Measurements from ENCODE around the gene UPK3BL1.
"Not testable (repeated sequence)": the region's sequence is repeated elsewhere in the genome, so short reads cannot be mapped to it uniquely, and the experiment has no call there.

Gene UPK3BL1

GRCh38 chr7:102630622-102631021 lies 12.0 kb downstream of the UPK3BL1 start:
- DNase-seq (ENCODE audit: low read depth in 3 of 3, low spot score in 1 of 3) = not testable (repeated sequence)

DNA sequence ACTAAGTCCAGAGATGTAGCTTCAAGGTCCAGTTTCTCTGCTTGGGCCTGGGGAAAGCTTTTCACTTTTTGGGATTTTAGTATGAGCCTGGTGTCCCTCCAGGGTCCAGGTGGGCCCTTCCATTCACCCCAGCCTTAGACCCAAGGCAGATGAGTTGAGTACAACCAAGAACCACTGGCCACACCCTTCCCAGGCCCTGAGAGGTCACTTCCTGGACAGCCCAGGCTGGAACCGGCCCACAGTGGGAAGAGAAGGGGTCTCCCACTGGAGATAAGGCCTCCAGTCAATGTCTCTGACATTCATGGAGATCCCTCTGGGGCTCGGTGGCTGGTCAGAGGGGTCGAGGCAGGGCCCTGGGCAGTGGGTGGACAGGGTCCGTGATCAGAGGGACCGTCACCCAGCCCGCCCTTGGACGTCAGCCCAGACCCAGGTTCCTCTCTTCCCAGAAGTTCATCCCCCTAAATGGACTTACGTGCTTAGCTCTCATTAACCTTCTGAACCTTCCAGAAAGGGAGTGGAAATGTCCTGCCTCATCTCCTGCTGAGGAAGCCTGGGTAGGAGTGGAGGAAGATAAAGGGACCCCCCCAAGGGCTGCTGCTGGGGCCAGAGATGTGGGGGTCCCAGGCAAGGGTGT lies 15.2 kb downstream of the UPK3BL1 start:
- not testable (repeated sequence) for DNase-seq (ENCODE audit: low read depth in 3 of 3, low spot score in 1 of 3)

GRCh38 chr7:102618122-102618521 lies 24.5 kb downstream of the UPK3BL1 start:
- not testable (repeated sequence) for DNase-seq (ENCODE audit: low read depth in 3 of 3, low spot score in 1 of 3)

GRCh38 chr7:102616507-102617125 lies 26.0 kb downstream of the UPK3BL1 start, which contains the start of gene RASA4:
TSS of gene RASA4 (minus strand) at chr7:102616756. CDS start at chr7:102616689, 67 bp downstream.
- peak in 1 of 3 donors; percentile 28 for DNase-seq (ENCODE audit: low read depth in 3 of 3, low spot score in 1 of 3)

- DNase-seq (ENCODE audit: low read depth in 3 of 3, low spot score in 1 of 3) = not testable (repeated sequence)
Measured at GRCh38 chr7:102615930-102616329, 26.7 kb downstream of the UPK3BL1 start.

- DNase-seq (ENCODE audit: low read depth in 3 of 3, low spot score in 1 of 3) = not testable (repeated sequence)
Measured at GRCh38 chr7:102614873-102615272, 27.7 kb downstream of the UPK3BL1 start.

- not testable (repeated sequence) for DNase-seq (ENCODE audit: low read depth in 3 of 3, low spot score in 1 of 3)
Measured at GRCh38 chr7:102614346-102614697, 28.3 kb downstream of the UPK3BL1 start.

DNA sequence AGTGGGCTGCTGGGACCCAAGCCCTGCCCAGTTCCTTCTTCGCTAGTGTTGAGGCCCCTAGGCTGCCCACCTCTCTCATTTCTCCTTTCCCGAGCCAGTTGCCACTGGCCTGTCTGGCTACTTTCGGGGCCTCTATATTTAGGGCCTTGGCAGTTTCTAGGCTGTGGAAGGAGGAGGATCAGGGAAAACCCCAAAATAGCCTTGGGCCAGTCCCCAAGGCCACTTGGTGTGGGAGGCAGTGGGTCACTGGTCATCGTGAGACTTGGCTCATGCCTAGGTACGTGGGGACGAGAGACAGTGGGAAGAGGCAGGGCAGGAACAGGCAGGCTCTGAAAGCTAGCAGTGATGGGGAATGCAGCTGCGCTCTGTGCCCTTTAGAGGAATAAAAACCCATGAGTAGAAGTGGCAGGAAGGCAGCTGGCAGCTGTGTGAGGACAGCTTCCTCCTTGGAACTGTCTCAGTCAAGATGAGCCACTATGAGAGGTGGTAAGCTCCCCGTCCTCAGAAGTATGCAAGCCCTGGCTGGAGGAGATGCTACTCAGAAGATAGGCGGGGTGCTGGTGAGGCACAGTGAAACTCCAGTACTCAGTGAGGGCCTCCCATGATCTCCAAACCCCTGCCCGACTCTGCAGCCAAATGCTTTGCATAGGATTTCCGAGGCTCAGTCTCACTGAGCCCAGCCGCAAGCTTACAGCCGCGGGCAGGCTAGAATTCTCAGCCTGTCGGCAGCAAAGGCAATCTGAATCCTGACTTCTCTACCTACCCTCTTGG lies 28.8 kb downstream of the UPK3BL1 start:
- not testable (repeated sequence) for DNase-seq (ENCODE audit: low read depth in 3 of 3, low spot score in 1 of 3)

- DNase-seq (ENCODE audit: low read depth in 3 of 3, low spot score in 1 of 3) = not testable (repeated sequence)
Measured at GRCh38 chr7:102611675-102612325, 30.8 kb downstream of the UPK3BL1 start.

- not testable (repeated sequence) for DNase-seq (ENCODE audit: low read depth in 3 of 3, low spot score in 1 of 3)
Measured at GRCh38 chr7:102611013-102611674, 31.4 kb downstream of the UPK3BL1 start.

DNA sequence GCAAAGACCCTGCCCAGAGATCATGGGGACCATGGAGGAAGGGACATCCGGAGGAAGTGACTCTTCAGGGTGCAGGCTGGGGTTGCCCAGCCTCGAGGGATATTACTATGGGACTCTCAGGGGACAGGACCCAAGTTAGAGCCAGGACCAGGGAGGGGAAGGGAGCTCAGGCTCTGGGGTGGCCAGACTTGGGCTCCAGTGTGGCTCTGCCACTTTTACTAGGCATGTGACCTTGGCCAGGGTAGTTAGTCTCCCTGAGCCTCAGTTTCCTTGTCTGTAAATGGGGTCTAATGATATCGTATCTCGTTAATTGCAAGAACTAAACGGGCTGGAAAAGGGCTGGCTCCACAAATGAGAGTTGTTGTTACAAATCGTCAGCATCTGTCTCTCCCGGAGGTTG lies 32.1 kb downstream of the UPK3BL1 start:
- DNase-seq (ENCODE audit: low read depth in 3 of 3, low spot score in 1 of 3) = not testable (repeated sequence)

DNA sequence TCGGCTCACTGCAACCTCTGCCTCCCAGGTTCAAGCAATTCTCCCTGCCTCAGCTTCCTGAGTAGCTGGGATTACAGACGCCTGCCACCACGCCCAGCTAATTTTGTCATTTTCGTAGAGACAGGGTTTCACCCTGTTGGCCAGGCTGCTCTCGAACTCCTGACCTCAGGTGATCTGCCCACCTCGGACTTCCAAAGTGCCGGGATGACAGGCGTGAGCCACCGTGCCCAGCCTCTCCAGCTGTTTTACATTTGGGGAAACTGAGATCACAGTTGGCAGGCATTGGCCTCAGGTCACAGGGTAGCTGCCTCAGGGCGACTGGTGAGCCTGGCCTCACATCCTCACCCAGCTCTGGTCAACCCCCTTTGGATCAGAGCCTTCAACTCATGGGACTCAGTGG lies 32.9 kb downstream of the UPK3BL1 start:
- DNase-seq (ENCODE audit: low read depth in 3 of 3, low spot score in 1 of 3) = not testable (repeated sequence)

GRCh38 chr7:102606848-102607247 lies 35.7 kb downstream of the UPK3BL1 start:
- not testable (repeated sequence) for DNase-seq (ENCODE audit: low read depth in 3 of 3, low spot score in 1 of 3)

GRCh38 chr7:102604431-102605145 lies 38.0 kb downstream of the UPK3BL1 start:
- DNase-seq (ENCODE audit: low read depth in 3 of 3, low spot score in 1 of 3) = not testable (repeated sequence)

GRCh38 chr7:102602317-102602716 lies 40.3 kb downstream of the UPK3BL1 start:
- not testable (repeated sequence) for DNase-seq (ENCODE audit: low read depth in 3 of 3, low spot score in 1 of 3)

DNA sequence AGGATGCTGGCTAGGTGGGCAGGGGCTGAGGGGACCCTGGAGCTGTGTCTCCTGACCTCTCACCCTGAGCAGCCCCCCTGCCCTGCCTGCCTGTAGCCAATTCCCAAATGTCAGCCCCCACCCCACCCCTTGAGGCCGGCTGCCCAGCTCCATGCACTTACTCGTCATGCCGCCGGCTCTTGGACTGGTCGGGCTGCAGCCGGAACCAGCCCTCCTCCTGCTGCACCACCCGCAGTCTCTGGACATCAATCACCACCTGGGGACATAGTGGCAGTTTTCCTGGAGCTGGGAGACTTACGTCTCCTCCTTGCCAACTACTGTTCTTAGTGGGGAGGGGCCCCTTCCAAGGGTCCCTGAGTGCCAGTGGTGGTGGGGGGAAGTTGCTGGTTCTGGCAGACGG lies 42.9 kb downstream of the UPK3BL1 start:
- not testable (repeated sequence) for DNase-seq (ENCODE audit: low read depth in 3 of 3, low spot score in 1 of 3)

DNA sequence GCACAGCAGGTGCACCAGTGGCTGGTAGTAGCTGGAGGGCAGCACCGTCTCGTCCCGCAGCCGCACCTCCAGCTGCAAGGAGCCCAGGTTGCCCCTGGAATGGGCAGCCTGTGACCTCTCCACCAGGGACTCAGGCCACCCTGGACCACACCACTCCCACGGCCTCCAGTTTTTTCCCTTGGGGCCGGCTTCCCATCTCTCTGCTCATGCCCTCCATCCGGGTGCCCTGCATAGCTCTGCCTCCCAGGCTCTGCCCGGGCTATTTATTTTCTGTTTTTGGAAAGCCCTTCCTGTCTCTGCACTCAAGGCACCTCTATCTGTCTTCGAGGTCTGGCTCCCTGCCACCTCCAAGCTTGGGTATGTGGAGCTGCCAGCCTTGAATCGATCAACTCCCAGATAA lies 46.6 kb downstream of the UPK3BL1 start:
- not testable (repeated sequence) for DNase-seq (ENCODE audit: low read depth in 3 of 3, low spot score in 1 of 3)

GRCh38 chr7:102593637-102594334 lies 48.8 kb downstream of the UPK3BL1 start:
- not testable (repeated sequence) for DNase-seq (ENCODE audit: low read depth in 3 of 3, low spot score in 1 of 3)

- DNase-seq (ENCODE audit: low read depth in 3 of 3, low spot score in 1 of 3) = not testable (repeated sequence)
Measured at GRCh38 chr7:102592477-102593019, 50.0 kb downstream of the UPK3BL1 start.
